ENCODE results near the gene ITGA8. TPM values are rescaled to one million over a fixed set of nuclear protein-coding genes. Genes with fewer than 3 reads are reported as not detected.

The ITGA8 gene
- total RNA-seq, 1 donor from 2014 or later = under 0.01 TPM

DNA sequence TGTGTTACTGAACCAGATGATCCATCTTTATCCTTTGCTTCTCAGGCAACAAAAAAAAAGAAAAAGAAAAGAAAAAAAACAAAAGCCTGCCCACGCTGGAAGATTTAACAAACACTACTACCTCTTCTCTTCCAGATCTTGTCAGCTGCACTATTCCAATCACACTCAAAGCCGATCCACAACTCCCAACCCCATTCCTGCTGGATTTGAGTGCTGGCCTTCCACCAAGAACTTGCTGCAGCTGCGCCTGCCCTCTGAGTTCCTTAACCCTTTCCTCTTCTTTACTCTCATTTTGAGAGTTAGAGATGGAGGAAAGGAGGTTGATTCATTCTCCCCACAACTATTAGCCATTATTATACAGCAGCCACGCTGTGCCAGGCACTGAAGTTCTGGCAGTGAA, 16.0 kb upstream of the ITGA8 start:
- DNase-seq (ENCODE audit: low read depth, low spot score) = no peak

DNA sequence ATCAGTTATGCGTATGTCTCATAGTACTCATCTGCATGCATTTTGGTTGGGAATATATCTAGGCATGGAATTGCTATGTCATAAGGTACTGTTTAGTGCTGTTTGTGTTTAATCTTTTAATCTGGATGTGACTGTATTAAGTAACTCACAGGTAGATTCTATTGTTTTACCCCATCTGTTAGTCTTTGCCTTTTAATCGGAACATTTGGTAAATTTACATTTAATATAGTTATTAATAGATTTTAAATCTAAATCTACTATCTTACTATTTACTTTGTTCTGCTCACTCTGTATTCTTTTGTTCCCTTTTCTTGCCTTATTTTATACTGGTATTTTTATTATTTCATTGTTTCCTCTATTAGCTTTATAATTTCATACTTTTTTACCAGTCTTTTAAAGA, 10.6 kb upstream of the ITGA8 start:
- DNase-seq (ENCODE audit: low read depth, low spot score) = no peak

DNA sequence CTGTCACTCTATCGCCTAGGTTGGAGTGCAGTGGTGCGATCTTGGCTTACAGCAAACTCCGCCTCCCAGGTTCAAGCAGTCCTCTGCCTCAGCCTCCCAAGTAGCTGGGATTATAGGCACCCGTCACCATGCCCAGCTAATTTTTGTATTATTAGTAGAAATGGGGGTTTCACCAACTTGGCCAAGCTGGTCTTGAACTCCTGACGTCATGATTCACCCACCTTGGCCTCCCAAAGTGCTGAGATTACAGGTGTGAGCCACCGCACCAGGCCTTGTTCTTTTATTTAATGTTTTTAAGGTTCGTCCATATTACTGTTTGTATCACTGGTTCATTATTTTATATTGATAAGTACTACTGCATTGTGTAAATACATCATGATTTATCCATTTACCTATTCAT, 10.2 kb upstream of the ITGA8 start:
- DNase-seq (ENCODE audit: low read depth, low spot score) = no peak

DNA sequence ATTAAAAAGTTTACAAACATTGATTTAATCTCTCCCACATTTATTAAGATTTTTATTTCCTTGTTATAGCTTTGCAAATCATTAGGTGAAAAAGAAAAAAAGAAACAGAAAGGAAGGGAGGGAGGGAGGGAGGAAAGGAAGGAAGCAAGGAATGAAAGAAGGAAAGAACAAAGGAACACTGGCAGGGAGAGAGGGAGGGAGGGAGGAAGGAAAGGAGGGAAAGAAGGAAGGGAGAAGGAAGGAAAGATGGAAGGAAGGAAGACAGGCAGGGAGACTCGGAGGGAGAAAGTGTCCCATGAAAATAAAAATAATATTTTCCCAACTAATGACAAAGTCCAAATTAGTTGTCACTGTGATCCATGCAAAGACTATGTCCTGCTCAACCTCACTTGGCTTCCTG, 6.3 kb upstream of the ITGA8 start:
- DNase-seq (ENCODE audit: low read depth, low spot score) = no peak

DNA sequence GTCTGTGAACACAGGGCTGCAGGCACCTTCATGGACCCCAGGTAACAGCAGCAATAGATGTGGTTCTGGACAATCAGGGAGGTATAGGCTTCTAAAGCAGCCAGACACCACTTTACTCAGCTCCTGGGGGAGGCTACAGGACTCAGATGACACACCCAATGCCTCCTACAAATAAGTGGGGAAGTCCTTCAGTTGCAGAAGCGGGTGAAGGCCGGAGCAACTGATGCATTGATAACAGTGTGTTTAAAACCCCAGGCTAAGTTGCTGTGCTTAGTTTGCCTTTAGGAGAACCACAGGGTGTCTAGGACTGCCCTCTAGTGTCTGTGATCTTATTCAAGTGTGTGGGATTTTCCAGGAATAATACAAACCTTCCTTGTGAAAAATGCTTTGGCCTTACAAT, 5.9 kb upstream of the ITGA8 start:
- DNase-seq (ENCODE audit: low read depth, low spot score) = peak; percentile 7

DNA sequence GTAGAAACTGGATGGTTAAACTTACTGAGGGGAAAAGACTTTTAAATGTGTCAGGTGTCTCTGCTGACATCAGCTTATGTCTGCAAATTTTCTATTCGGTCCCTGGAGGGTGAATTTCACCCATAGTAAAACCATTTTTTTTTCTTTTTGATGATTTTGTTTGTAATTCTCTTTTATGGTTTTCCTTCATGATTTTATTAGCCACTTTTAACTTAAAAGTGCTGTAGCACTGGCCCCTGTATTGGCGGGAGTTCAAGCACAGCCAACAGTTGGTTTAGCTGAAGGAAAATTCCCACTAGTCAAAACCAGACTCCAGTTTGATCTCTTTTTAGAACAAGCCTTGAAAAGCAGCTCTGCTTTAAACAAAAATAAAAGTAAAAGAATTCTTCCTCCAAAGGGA, 5.0 kb upstream of the ITGA8 start:
- no peak for DNase-seq (ENCODE audit: low read depth, low spot score)

DNA sequence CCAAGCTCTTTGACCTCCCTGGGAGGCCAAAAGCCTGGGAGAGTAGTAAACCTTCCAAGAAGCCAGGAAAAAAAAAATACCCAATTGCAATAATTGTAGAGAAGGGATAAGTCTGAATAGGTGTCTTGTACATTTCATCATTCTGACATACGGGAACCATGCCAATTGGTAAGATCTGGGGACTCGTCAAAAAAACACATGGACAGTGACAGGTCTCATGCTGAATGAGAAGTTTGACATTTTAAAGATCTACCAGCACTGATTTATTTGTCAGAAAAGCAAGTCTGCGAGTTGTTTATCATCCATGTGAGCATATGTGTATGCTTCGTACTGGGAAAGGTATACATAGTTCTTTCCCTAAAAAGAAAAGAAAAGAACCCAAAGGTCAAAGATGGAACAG, 4.1 kb upstream of the ITGA8 start:
- DNase-seq (ENCODE audit: low read depth, low spot score) = no peak

DNA sequence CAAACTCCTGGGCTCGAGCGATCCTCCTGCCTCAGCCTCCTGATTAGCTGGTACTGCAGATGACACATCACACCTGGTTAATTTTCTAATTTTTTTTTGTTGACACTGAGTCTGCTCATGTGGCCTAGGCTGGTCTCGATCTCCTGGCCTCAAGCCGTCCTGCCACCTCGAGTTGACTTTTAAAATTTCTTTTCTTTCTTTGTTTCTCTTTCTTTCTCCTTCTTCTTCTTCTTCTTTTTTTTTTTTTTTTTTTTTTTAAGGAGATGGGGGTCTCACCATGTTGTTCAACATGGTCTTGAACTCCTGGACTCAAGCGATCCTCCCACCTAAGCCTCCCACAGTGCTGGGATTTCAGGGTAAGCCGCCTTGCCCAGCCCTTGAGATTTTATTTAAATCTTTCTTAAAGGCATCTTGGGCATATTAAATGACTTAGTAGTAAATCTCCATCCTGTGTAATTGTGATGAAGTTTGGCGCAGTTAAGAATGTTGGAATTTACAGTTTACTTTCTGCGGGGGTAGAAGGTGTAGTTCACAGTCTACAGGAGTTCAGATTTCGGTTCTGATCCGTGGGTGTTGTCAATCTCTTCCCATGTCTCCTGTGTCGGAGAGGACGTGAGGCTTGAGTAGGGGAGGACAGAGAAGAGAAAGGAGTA, 1.0 kb upstream of the ITGA8 start:
- no peak for DNase-seq (ENCODE audit: low read depth, low spot score)

DNA sequence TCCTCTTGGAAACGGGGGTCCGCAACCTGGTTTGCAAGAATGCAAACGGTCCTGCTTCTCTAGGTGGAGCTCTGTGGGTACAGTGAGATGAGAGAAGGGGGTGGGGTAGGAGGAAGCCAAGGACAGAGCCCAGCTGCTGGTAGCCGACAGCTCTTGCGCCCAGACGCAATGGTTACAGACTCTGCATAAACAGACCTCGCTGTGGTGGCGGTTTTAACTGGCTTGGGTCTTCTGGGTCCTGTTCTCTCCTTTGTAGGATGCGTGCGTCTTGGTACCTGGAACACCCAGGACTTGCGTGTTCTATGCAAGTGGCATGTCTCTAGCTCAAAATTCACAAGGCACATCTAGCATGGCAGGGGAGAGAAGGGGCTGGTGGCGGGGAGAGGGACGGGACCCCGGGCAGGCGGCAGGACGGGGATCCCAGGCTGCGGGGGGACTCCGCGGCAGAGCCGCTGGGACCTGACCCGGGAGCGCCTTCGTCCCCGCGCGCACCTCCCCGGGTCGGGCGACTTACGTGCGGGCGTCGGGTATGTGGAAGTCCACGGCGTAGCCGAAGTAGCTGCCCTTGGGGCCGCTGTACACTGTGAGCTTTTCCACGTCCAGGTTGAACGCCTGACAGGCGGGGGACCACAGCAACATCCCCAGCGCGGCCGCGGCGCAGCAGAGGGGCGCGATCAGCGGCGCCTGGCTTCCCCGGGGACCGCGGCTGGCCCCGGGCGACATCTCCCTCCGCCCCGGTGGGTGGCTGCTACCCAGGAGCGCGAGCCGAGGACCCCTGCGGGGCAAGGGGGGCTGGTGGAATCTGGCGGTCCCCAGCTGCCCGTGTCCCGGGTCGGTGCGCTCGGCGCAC, 448 bp downstream of the ITGA8 start:
- DNase-seq (ENCODE audit: low read depth, low spot score) = no peak

DNA sequence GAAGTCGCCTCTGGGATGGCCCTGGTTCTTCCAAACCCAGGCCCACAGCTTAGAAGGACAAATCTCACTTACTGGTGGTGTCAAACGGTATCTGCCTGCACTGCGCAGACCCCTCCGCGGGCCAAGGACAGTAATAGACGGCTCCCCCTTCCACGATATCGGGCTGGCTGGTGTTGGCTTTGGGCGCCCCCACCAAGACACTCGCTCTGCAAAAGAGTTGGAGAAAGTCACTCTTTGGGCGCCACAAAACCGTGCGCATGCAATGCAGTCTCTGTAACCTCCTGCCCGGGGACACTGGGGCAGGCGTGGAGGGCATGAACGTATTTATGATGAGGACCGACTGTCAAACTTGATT, 1.1 kb downstream of the ITGA8 start:
- no peak for DNase-seq (ENCODE audit: low read depth, low spot score)

DNA sequence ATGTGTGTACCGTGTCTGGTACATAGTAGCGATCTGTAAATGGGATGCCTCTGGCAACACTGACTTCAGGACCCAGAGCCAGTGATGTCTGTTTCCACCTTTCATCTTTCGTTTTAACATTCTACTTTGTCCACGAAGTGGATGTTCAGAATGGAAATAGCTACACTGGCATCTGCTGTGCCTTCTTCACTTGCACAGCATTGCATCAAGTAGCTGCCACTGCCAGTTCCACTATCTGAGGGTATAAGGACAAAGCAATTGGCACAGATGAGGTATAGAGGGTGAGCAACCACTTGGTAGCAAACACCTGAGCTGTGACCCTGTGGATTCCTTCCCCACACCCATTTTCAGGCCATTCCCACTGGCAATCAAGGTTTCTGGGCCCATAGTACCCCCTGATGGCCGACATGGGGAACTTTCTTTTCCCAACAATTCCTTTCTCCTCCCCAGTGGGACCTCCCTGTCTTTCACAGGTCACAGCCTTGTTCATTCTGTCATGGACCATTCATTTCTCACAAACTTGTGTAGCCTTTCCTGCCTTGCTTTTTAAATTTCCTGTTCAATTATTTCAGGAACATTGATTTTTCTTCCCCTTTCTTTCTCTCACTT, 4.0 kb downstream of the ITGA8 start:
- DNase-seq (ENCODE audit: low read depth, low spot score) = peak; percentile 2

DNA sequence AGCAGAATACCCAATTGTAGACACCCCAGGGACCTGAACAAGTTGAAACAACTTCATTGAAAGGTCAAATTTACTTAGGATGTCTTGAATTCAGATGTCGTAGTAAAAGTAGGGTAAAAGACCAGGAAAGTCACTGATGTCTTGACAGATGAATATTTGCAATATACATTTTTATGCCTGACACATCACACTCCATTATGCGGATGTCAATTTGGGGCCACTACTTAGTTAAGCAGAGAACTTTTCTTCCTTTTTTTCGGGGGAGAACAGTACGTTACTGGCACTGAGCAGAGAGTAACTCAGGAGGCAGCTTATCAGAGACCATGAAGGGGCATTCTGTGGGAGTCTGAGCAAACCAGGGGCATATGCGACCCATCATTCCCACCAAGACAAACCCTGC, 4.9 kb downstream of the ITGA8 start:
- no peak for DNase-seq (ENCODE audit: low read depth, low spot score)

DNA sequence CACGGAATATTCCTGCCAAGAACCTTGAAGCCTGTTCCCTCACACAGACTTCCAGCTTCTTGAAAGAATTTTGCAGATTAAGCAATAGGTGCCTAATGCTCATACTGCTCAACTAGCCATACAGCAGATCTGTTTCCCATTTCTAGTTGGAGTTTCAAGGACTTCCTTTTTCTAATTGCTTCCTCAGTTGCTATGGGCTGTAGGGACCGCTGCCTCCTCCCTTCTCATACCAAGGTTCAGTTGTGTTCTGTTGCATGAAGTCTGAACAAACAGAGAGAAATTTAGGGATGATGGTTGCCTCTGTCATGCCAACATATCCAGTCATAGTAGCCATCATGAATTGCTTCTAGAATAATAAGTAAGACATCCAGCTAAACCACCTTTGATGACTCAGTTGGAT, 6.8 kb downstream of the ITGA8 start:
- DNase-seq (ENCODE audit: low read depth, low spot score) = no peak

DNA sequence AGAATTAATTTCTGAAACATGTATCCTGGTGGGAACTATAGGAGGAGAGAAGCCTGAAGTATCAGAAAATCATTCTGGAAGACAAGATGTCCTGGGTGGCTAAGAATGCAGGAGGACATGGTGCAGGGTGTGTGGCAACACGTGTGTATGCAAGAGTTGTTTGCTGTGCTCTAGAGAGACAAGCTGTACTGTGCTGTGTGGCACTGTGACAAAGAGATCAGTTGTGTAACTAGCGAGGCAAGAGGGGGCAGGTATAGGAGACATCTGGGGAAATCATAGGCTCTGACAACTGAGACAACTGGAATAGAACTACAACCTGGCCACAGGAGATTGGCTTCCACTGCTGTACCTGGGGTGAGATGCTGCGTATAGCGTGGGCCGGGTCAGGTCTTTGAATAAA, 9.3 kb downstream of the ITGA8 start:
- DNase-seq (ENCODE audit: low read depth, low spot score) = no peak

DNA sequence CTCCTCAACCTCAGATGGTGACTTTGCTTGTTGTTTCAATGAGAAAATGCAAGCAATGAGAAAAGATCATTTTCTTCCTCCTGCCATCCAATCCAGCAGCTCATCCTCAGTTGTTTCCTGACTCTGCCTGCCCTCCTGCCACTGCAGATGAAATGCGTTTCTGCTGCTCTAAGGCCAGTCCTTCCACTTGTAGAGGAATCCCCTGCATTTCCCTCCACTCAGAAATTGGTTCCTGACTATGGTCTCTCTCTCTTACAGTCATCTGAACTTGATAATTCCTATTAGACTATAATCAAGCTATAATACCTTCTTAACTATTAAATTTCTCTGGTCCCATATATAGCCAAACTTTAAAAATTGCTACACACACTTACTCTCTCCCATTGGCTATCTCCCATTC, 14.4 kb downstream of the ITGA8 start:
- DNase-seq (ENCODE audit: low read depth, low spot score) = no peak

DNA sequence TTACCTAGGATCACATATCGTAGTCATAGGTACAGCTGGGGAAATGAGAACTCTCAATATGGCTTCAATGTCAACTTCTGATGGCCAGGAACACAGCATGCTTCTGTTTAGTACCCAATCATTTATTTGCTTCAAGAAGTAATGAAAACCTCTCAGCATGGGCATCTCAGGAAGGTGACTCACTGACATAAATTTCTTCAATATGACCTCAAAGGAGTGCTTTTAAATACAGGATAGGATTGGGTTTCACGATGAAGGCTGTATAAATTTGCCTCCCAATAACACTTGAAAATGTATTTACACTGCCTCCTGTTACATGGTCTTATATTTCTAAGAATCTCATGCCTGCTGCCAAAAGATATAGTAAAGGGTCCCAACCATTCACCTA, 15.1 kb downstream of the ITGA8 start:
- no peak for DNase-seq (ENCODE audit: low read depth, low spot score)

DNA sequence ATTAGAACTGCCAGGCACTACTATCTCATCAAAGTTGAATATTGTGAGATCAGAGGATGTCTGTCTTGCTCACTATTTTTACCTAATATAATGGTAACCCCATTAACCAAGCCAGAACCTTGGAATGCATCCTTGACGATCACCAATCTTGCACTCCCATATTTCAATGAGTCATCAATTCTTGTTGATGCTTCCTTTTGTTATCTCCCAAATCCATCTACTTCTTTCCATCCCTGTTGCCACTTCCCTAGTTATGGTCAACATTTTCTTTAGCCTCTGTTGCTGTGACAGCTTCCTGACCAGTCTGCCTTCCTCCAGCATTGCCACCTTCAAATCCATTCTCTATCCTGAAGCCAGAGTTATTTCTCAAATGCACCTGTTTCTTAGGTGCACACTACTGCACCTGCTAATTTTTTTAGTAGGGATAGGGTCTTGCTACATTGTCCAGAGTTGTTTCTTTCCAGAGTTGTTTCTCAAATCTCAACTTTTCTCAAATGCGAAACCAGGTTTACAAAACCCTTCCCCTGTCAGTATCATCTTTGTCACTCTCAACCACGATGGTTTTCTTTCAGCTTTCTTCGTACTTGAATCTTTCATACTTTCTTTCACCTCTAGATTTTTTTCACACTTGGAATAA, 15.7 kb downstream of the ITGA8 start:
- DNase-seq (ENCODE audit: low read depth, low spot score) = no peak

DNA sequence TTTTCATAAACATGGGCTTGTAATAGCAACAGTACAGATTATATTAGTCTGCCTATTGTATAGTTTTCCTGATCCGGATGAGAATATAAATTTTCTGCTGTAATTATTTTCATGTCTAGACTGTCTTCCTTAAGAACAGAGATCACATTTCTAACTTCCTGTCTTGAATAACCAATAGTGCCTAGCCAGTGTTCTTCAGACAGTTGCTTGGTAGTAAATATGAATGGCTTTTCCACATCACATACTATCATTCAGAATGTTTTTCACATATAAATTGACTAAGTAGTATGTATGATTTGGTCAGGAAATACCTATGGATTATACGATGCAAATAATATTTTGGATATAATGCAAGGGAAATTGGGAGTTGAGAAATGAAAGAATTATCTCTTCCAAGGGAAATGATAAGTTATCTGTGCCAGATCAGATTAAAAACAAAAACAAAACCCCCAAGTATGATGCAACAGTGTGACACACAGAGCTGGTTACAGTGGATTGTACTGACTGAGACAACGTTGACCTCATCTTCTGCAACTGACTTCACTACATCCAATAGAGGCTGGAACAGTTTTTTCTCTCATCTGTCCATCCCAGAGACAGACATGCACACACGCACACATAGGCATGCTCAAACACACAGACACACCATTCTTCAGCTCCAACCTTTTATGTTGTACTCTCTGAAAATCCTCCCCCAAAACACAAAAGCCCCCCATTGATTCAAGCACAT, 16.4 kb downstream of the ITGA8 start:
- no peak for DNase-seq (ENCODE audit: low read depth, low spot score)

DNA sequence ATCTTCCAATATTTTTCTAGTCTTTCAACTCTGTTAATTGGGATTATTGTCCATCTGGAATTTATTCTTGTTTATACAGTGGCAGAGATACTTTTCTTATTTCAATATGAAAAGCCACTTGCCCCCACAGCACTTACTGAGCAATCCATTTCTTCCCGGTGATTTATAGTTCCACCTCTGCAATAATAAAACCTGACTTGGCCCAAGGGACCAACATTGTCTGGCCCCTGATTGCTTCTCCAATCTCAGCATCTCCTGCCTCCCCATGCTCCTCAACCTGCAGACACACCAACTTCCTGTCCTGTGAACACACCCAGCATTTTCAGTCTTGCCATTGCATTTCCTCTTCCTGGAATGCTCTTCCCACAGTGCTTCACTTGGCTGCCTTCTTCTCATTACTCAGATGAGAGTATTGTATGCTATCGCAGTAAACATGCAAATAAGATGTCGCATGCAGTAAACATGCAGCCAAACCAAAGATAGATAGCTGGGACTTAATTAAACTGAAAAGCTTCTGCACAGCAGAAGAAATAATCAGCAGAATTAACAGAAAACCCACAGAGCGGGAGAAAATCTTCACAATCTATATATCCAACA, 19.5 kb downstream of the ITGA8 start:
- no peak for DNase-seq (ENCODE audit: low read depth, low spot score)

DNA sequence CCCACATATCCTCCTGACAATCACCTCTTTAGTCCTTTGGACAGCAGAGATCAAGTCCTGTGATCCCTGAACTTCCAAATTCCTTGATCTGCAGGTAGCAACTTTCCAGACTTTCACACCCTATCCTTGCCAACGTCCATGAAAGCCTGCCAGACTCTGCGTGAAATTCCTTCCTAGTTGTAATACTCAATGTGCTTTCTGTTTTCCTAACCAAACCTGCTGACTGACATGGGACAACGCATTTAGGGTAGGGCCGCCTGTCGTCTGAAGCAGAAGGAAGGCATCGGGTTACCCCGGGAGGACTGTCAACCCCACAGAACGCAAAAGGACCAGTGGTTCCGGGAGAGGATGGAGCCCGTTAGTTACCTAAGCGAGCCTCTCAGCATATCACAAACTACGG, 23.9 kb downstream of the ITGA8 start:
- no peak for DNase-seq (ENCODE audit: low read depth, low spot score)

DNA sequence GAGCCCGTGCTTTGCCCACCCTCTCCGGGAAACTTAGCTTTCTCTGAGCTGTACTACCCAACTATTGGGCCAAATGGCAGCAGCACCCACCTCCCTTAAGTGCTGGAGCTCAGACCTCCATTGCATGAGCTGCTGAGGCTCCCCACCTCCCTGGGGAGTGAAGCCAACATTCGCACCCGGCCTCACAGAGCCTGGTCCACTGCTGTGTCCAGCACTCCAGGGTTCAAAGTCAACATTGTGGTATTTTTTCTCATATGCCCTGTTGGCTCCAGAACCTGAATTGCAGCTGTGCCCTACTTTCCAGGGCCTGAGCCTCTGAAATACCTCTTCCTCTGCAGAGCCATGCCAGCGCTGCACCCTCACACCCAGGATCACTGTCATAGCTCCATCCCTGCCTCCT, 29.7 kb downstream of the ITGA8 start:
- DNase-seq (ENCODE audit: low read depth, low spot score) = no peak
